OCI-LY1 (cell line): ENCODE data around the gene FLT3.

Source experiments
- H2AFZ ChIP-seq: fragments of 200-600 bp; sonication (generic), shearing (Covaris generic); 2 replicates; pipeline ENCODE4 v1.6.0; 2014; ENCODE audit warnings: antibody characterized with exemption, mild to moderate bottlenecking, low read length
- H3F3A ChIP-seq: fragments of 200-600 bp; sonication (generic), shearing (Covaris generic); 2 replicates; pipeline ENCODE4 v1.6.0; 2014; ENCODE audit warnings: mild to moderate bottlenecking, antibody characterized with exemption, low read length, moderate library complexity; ENCODE audit not compliant: insufficient read depth
- H3K27ac ChIP-seq: fragments of 200-600 bp; sonication (generic); 2 replicates; pipeline ENCODE4 v1.5.1; 2014; ENCODE audit warnings: low read length, mixed run types, mild to moderate bottlenecking, low read depth; ENCODE audit not compliant: poor library complexity, severe bottlenecking
- H3K27me3 ChIP-seq: fragments of 200-600 bp; sonication (generic); 2 replicates; pipeline ENCODE4 v1.6.0; 2014; ENCODE audit warnings: antibody characterized with exemption, mild to moderate bottlenecking, low read length, moderate library complexity; ENCODE audit not compliant: insufficient read depth
- H3K36me3 ChIP-seq: fragments of 200-600 bp; sonication (generic); 2 replicates; pipeline ENCODE4 v1.6.1; 2014; ENCODE audit warnings: mild to moderate bottlenecking, antibody characterized with exemption, low read length, moderate library complexity, mixed read lengths; ENCODE audit not compliant: insufficient read depth
- H3K4me1 ChIP-seq: fragments of 200-600 bp; sonication (generic); 2 replicates; pipeline ENCODE4 v1.5.1; 2014; ENCODE audit warnings: mild to moderate bottlenecking, low read length, moderate library complexity; ENCODE audit not compliant: insufficient read depth, severe bottlenecking
- H3K4me2 ChIP-seq: fragments of 200-600 bp; sonication (generic), shearing (Covaris generic); 2 replicates; pipeline ENCODE4 v1.6.1; 2014; ENCODE audit warnings: low read length
- H3K4me3 ChIP-seq: fragments of 200-600 bp; sonication (generic); 2 replicates; pipeline ENCODE4 v1.5.1; 2014; ENCODE audit warnings: low read length, low read depth, mild to moderate bottlenecking, mixed read lengths; ENCODE audit not compliant: poor library complexity, severe bottlenecking
- H3K79me2 ChIP-seq: fragments of 200-600 bp; shearing (Covaris generic); 2 replicates; pipeline ENCODE4 v1.6.1; 2016; ENCODE audit warnings: mixed run types, low read length, mixed read lengths; ENCODE audit not compliant: insufficient read depth
- H3K9ac ChIP-seq: fragments of 200-600 bp; sonication (generic), shearing (Covaris generic); 2 replicates; pipeline ENCODE4 v1.6.1; 2014; ENCODE audit warnings: mild to moderate bottlenecking, low read length, mixed read lengths
- H3K9me2 ChIP-seq: fragments of 200-600 bp; sonication (generic), shearing (Covaris generic); 2 replicates; pipeline ENCODE4 v1.6.1; 2014; ENCODE audit warnings: low read depth, mild to moderate bottlenecking, low read length, mixed read lengths
- H3K9me3 ChIP-seq: fragments of 200-600 bp; shearing (Covaris generic); 2 replicates; pipeline ENCODE4 v1.6.1; 2014; ENCODE audit warnings: low read length, mixed read lengths
- H4K20me1 ChIP-seq: fragments of 200-600 bp; sonication (generic), shearing (Covaris generic); 2 replicates; pipeline ENCODE4 v1.6.0; 2016; ENCODE audit warnings: mild to moderate bottlenecking, low read length; ENCODE audit not compliant: insufficient read depth
- CTCF ChIP-seq: fragments of 200-600 bp; sonication (generic), shearing (Covaris generic); IDR thresholded peaks from 2 replicates; pipeline ENCODE4 v1.5.1; 2017; ENCODE audit warnings: mild to moderate bottlenecking, antibody characterized with exemption, low read length, moderate library complexity, mixed read lengths
- EZH2 ChIP-seq: fragments of 200-600 bp; sonication (generic), shearing (Covaris generic); IDR thresholded peaks from 2 replicates; pipeline ENCODE4 v1.8.0; 2017; ENCODE audit warnings: borderline replicate concordance, mixed run types, mild to moderate bottlenecking, antibody characterized with exemption, low read length, moderate library complexity, mixed read lengths

FLT3 gene

GRCh38 chr13:27981006-27981708 is 119.2 kb downstream of the FLT3 start:
- Histone ChIP-seq H3K9ac (no peak overlapping the region), H3K79me2 (no peaks in the 10 kb centered on the region), H3K4me1 (no peaks in the 10 kb centered on the region), H3K27ac (no peak overlapping the region), H3K9me2 (no peaks in the 10 kb centered on the region), H4K20me1 (no peaks in the 10 kb centered on the region), H3K36me3 (no peaks in the 10 kb centered on the region), H3K27me3 (0 out of 2 replicates have a peak, but pooled peaks cover 4% of the 10 kb centered on the region), H3K9me3 (no peaks in the 10 kb centered on the region), H3K4me2 (no peak overlapping the region), H3F3A (no peaks in the 10 kb centered on the region), H2AFZ (no peak overlapping the region), H3K4me3 (no peak overlapping the region)
- TF ChIP-seq EZH2 = no peak
- TF ChIP-seq CTCF = no peak

GRCh38 chr13:27980280-27980998 is 119.9 kb downstream of the FLT3 start:
- H4K20me1 ChIP-seq = no peaks in the 10 kb centered on the region
- no peaks in the 10 kb centered on the region for H3F3A ChIP-seq
- no peaks in the 10 kb centered on the region for H3K4me1 ChIP-seq
- H3K36me3 ChIP-seq = no peaks in the 10 kb centered on the region
- no peaks in the 10 kb centered on the region for H3K9me2 ChIP-seq
- TF ChIP-seq EZH2 (no peak), CTCF (no peak)
- no peak overlapping the region for H3K9ac ChIP-seq
- H3K27ac ChIP-seq = no peak overlapping the region
- no peak overlapping the region for H3K4me3 ChIP-seq
- no peak overlapping the region for H3K4me2 ChIP-seq
- H3K27me3 ChIP-seq = 0 out of 2 replicates have a peak, but pooled peaks cover 4% of the 10 kb centered on the region
- H3K79me2 ChIP-seq = no peaks in the 10 kb centered on the region
- H2AFZ ChIP-seq = no peak overlapping the region
- H3K9me3 ChIP-seq = no peaks in the 10 kb centered on the region

- no peaks in the 10 kb centered on the region for H4K20me1 ChIP-seq
- no peak overlapping the region for H3K4me2 ChIP-seq
- no peak overlapping the region for H3K4me3 ChIP-seq
- H3K9me3 ChIP-seq = no peaks in the 10 kb centered on the region
- H3K9me2 ChIP-seq = no peaks in the 10 kb centered on the region
- H3F3A ChIP-seq = no peaks in the 10 kb centered on the region
- TF ChIP-seq CTCF = no peak
- no peak for TF ChIP-seq EZH2
- no peak overlapping the region for H3K9ac ChIP-seq
- H2AFZ ChIP-seq = no peak overlapping the region
- H3K27ac ChIP-seq = no peak overlapping the region
- H3K79me2 ChIP-seq = no peaks in the 10 kb centered on the region
- 0 out of 2 replicates have a peak, but pooled peaks cover 4% of the 10 kb centered on the region for H3K27me3 ChIP-seq
- H3K36me3 ChIP-seq = no peaks in the 10 kb centered on the region
- H3K4me1 ChIP-seq = no peaks in the 10 kb centered on the region
These were observed 120.6 kb downstream of the FLT3 start for GRCh38 chr13:27979765-27980279.
